ENCODE results near the gene CACNG4. TPM values are rescaled to one million over a fixed set of nuclear protein-coding genes. Genes with fewer than 3 reads are reported as not detected.

CACNG4 gene
- polyA plus RNA-seq, 3 donors = 0.12 to 0.29 TPM; not detected in 1

- WGBS, 3 donors = 45 to 63% (median 55%) methylated on average over 14 of the region's 14 CpGs
- no peak overlapping the region for H3K27ac ChIP-seq (ENCODE audit: low read depth, low read length)
Observed at GRCh38 chr17:66975614-66976378, 11.3 kb downstream of the CACNG4 start.

GRCh38 chr17:66976379-66976663 is 11.8 kb downstream of the CACNG4 start:
- WGBS, 3 donors = 64 to 71% (median 70%) methylated on average over 2 of the region's 2 CpGs
- no peak overlapping the region for H3K27ac ChIP-seq (ENCODE audit: low read depth, low read length)

GRCh38 chr17:66976781-66977201 is 12.3 kb downstream of the CACNG4 start:
- no peak overlapping the region for H3K27ac ChIP-seq (ENCODE audit: low read depth, low read length)
- WGBS, 3 donors = 32 to 36% (median 34%) methylated on average over 11 of the region's 11 CpGs

- H3K27ac ChIP-seq (ENCODE audit: low read depth, low read length) = no peak overlapping the region
- WGBS, 3 donors = 61 to 73% (median 67%) methylated on average over 19 of the region's 19 CpGs
Observed at GRCh38 chr17:66978514-66979061, 14.1 kb downstream of the CACNG4 start.

- H3K27ac ChIP-seq (ENCODE audit: low read depth, low read length) = no peak overlapping the region
- 92 to 93% (median 93%) methylated on average over 7 of the region's 7 CpGs for WGBS, 3 donors
Observed at GRCh38 chr17:66980896-66981295, 16.4 kb downstream of the CACNG4 start.

- no peak overlapping the region for H3K27ac ChIP-seq (ENCODE audit: low read depth, low read length)
- WGBS, 3 donors = 80 to 84% (median 83%) methylated on average over 14 of the region's 14 CpGs
Observed at GRCh38 chr17:66981983-66982508, 17.5 kb downstream of the CACNG4 start.

- 65 to 73% (median 71%) methylated on average over 14 of the region's 14 CpGs for WGBS, 3 donors
- H3K27ac ChIP-seq (ENCODE audit: low read depth, low read length) = no peak overlapping the region
Observed at GRCh38 chr17:66983414-66984021, 19.0 kb downstream of the CACNG4 start.

- 77 to 83% (median 81%) methylated on average over 7 of the region's 7 CpGs for WGBS, 3 donors
- no peak overlapping the region for H3K27ac ChIP-seq (ENCODE audit: low read depth, low read length)
Observed at GRCh38 chr17:66984730-66985129, 20.2 kb downstream of the CACNG4 start.

- no peak overlapping the region for H3K27ac ChIP-seq (ENCODE audit: low read depth, low read length)
- WGBS, 3 donors = 72 to 79% (median 78%) methylated on average over 12 of the region's 12 CpGs
Observed at GRCh38 chr17:66985338-66986237, 21.1 kb downstream of the CACNG4 start.

- H3K27ac ChIP-seq (ENCODE audit: low read depth, low read length) = no peak overlapping the region
- 84 to 92% (median 88%) methylated on average over 4 of the region's 4 CpGs for WGBS, 3 donors
Observed at GRCh38 chr17:66986659-66987058, 22.2 kb downstream of the CACNG4 start.

GRCh38 chr17:66987059-66987616 is 22.6 kb downstream of the CACNG4 start:
- WGBS, 3 donors = 62 to 79% (median 70%) methylated on average over 2 of the region's 2 CpGs
- no peak overlapping the region for H3K27ac ChIP-seq (ENCODE audit: low read depth, low read length)

- no peak overlapping the region for H3K27ac ChIP-seq (ENCODE audit: low read depth, low read length)
- 68 to 78% (median 72%) methylated on average over 23 of the region's 23 CpGs for WGBS, 3 donors
Observed at GRCh38 chr17:66988069-66988798, 23.7 kb downstream of the CACNG4 start.

GRCh38 chr17:66989076-66989475 is 24.6 kb downstream of the CACNG4 start:
- WGBS, 3 donors = 65 to 82% (median 75%) methylated on average over 4 of the region's 4 CpGs
- H3K27ac ChIP-seq (ENCODE audit: low read depth, low read length) = no peak overlapping the region

GRCh38 chr17:66989579-66989978 is 25.1 kb downstream of the CACNG4 start:
- 86 to 87% (median 87%) methylated on average over 8 of the region's 8 CpGs for WGBS, 3 donors
- no peak overlapping the region for H3K27ac ChIP-seq (ENCODE audit: low read depth, low read length)

GRCh38 chr17:66990047-66990446 is 25.5 kb downstream of the CACNG4 start:
- WGBS, 3 donors = 84 to 90% (median 85%) methylated on average over 6 of the region's 6 CpGs
- H3K27ac ChIP-seq (ENCODE audit: low read depth, low read length) = no peak overlapping the region

GRCh38 chr17:66992911-66993442 is 28.5 kb downstream of the CACNG4 start:
- H3K27ac ChIP-seq (ENCODE audit: low read depth, low read length) = no peak overlapping the region
- 83 to 96% (median 95%) methylated on average over 12 of the region's 12 CpGs for WGBS, 3 donors

GRCh38 chr17:66994361-66994760 is 29.9 kb downstream of the CACNG4 start:
- WGBS, 3 donors = 87 to 90% (median 90%) methylated on average over 8 of the region's 8 CpGs
- H3K27ac ChIP-seq (ENCODE audit: low read depth, low read length) = no peak overlapping the region
